ENCODE data around the gene CRIP2. TPM values are rescaled to one million over a fixed set of nuclear protein-coding genes. Genes with fewer than 3 reads are reported as not detected.

CRIP2 gene
- total and polyA plus RNA-seq, 10 of the 15 experiments (the other 5 are each of a cell fraction or from before 2014, with no cell fraction given), result 0.04 to 0.62 (median 0.37) TPM; not detected in 5

DNA sequence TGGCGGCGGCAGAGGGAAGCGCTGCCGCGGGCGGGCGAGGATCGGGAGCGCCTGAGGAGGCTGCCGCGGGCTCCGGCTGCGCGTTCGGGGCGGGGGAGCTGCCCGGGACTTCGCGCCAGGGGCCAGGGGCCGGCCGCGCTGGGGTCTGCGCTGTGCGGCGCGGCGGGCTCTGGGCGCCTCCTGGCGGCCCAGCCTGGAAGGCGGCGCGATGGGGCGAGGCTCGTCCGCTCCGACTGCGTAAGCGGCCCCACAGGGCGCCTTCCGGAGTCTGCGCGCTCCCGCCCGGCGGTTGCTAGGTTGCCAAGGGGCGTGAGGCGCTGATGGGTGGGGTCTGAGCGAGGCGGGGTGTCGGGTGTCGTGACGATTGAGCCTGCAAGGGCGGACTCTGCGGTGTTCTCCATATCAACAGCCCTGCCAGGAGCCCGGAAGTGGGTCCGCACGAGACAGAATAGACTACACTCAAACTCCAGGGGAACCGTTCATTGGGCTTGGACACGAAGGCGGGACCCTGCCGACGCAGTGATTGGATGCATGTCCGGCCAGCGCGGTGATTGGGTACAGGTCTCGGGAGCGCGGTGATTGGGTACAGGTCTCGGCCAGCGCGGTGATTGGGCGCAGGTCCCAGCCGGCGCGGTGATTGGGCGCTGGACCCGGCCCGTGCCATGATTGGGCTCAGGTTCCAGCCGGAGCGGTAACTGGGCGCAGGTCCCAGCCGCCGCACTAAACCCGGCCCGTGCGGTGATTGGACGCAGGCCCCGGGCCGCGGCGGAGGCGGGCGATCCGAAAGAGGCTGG lies 16.1 kb downstream of the CRIP2 start, which contains the start of gene TEDC1 (continued):
- TF ChIP-seq, protein P1, sequence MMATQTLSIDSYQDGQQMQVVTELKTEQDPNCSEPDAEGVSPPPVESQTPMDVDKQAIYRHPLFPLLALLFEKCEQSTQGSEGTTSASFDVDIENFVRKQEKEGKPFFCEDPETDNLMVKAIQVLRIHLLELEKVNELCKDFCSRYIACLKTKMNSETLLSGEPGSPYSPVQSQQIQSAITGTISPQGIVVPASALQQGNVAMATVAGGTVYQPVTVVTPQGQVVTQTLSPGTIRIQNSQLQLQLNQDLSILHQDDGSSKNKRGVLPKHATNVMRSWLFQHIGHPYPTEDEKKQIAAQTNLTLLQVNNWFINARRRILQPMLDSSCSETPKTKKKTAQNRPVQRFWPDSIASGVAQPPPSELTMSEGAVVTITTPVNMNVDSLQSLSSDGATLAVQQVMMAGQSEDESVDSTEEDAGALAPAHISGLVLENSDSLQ (IDR thresholded peaks at IDR 0.05), result peak; percentile 87
- TF ChIP-seq TCF3 (IDR thresholded peaks at IDR 0.05; ENCODE audit: borderline replicate concordance, insufficient read depth, low read depth, low read length) (no peak; the same call in 1 of the 2 replicates), MLLT1 (IDR thresholded peaks at IDR 0.05) (peak; percentile 39; the same call in 1 of the 2 replicates), SRF (IDR thresholded peaks at IDR 0.05; ENCODE audit: low read depth in 2 of 2, low read length in 2 of 2) (peak in 1 of 2 experiments; percentile 31; a peak in 1 of 4 replicates), HSF1 (IDR thresholded peaks at IDR 0.05; ENCODE audit: low read depth, low read length) (no peak), CREB1 (IDR thresholded peaks at IDR 0.05; ENCODE audit: low read depth) (no peak), SIX5 (IDR thresholded peaks at IDR 0.05; ENCODE audit: low read depth, low read length, severe bottlenecking) (no peak), TCF7 (IDR thresholded peaks at IDR 0.05; ENCODE audit: borderline replicate concordance) (no peak; the same call in 1 of the 2 replicates), EP300 (IDR thresholded peaks at IDR 0.05; ENCODE audit: borderline replicate concordance in 1 of 2, control insufficient read depth in 1 of 2, low read depth in 2 of 2, low read length in 2 of 2) (no peak), FOS (IDR thresholded peaks at IDR 0.05; ENCODE audit: borderline replicate concordance, extremely low read depth, insufficient read length) (peak; percentile 78), STAT3 (IDR thresholded peaks at IDR 0.05; ENCODE audit: low read depth, low read length) (no peak), FOXM1 (IDR thresholded peaks at IDR 0.05; ENCODE audit: low read depth, low read length) (no peak), SP1 (IDR thresholded peaks at IDR 0.05; ENCODE audit: low read depth, low read length) (peak; percentile 99), ZNF384 (IDR thresholded peaks at IDR 0.05; ENCODE audit: borderline replicate concordance, low read depth, low read length) (no peak), LARP7 (IDR thresholded peaks at IDR 0.05) (peak; percentile 99), E4F1 (IDR thresholded peaks at IDR 0.05; ENCODE audit: borderline replicate concordance, partially characterized antibody) (peak; percentile 95), CREM (IDR thresholded peaks at IDR 0.05; ENCODE audit: low read depth) (peak; percentile 58), YBX1 (IDR thresholded peaks at IDR 0.05) (no peak)
- TF ChIP-seq, protein P2, sequence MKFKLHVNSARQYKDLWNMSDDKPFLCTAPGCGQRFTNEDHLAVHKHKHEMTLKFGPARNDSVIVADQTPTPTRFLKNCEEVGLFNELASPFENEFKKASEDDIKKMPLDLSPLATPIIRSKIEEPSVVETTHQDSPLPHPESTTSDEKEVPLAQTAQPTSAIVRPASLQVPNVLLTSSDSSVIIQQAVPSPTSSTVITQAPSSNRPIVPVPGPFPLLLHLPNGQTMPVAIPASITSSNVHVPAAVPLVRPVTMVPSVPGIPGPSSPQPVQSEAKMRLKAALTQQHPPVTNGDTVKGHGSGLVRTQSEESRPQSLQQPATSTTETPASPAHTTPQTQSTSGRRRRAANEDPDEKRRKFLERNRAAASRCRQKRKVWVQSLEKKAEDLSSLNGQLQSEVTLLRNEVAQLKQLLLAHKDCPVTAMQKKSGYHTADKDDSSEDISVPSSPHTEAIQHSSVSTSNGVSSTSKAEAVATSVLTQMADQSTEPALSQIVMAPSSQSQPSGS (IDR thresholded peaks at IDR 0.05; ENCODE audit: low read length), result no peak
- TF ChIP-seq, protein P3, sequence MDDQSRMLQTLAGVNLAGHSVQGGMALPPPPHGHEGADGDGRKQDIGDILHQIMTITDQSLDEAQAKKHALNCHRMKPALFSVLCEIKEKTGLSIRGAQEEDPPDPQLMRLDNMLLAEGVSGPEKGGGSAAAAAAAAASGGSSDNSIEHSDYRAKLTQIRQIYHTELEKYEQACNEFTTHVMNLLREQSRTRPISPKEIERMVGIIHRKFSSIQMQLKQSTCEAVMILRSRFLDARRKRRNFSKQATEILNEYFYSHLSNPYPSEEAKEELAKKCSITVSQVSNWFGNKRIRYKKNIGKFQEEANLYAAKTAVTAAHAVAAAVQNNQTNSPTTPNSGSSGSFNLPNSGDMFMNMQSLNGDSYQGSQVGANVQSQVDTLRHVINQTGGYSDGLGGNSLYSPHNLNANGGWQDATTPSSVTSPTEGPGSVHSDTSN (IDR thresholded peaks at IDR 0.05; ENCODE audit: insufficient replicate concordance, low read depth, low read length), result peak; percentile 74
